Measurements from ENCODE around the gene ZDHHC9.
"Not testable (repeated sequence)": the region's sequence is repeated elsewhere in the genome, so short reads cannot be mapped to it uniquely, and the experiment has no call there.

Gene ZDHHC9

DNA sequence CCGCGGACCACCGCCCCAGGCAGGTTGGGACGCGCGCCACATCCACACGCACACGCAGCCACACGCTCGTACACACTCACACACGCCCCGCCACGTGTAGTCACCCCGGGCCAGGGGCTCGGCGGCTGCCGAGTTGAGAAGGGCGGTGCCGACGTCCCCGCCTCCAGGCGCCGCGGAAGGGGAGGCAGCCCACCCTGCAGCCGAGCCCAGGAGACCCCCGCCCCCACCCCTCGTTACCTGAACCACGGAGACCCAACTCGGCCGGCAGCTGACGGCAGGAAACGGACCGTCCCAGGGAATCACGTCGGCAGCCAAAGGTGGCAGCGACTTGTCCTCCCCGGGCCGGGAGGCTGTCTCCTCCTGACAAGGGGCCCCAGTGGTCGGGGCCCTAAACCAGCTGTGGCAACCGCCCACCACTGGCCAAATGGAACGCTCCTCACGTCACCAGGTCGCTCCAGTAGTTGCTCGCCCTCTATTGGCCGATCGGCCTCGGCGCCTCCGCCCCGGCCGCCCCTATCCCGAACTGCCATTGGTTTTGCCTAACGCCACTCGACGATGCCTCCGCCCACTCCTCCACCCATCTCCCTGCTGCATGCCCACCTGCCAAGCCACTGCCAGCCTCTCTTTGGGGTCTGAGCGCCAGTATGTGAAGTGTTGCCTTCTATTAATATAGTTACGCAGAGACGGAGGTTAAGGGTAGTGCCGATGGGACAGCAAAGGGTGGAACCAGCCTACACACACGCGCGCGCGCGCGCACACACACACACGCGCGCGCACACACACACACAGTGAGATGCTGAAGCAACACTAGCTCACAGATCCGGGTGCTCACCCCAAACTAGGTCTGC, at the start of gene ZDHHC9:
Gene ZDHHC9, minus strand, starts transcription at position 428 of the 848 bp plus-strand sequence. CDS start 1,941 bp downstream, outside the sequence.
- peak; percentile 88 for DNase-seq

DNA sequence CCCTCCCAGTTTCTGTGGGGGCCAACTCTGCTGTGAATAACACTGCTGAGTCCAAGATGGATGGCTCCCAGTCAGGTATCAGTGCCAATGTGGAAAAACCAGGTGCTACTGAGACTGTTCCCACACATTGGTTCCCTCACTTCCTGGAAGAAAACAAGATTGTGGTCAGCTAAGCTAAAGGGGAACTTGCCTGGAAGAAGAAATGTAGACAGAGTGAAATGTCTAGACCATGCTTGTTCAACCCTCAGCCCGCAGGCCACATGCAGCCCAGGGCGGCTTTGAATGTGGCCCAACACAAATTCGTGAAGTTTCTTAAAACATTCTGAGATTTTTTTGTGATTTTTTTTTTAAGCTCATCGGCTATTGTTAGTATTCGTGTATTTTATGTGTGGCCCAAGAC, 33.7 kb upstream of the ZDHHC9 start:
- no peak for DNase-seq

- no peak for DNase-seq
Measured at GRCh38 chrX:129876771-129877305, 33.2 kb upstream of the ZDHHC9 start.

GRCh38 chrX:129875669-129876068, 32.0 kb upstream of the ZDHHC9 start:
- no peak for DNase-seq

GRCh38 chrX:129872524-129872923, 28.8 kb upstream of the ZDHHC9 start:
- DNase-seq: no peak

- DNase-seq: not testable (repeated sequence)
Measured at GRCh38 chrX:129866321-129866720, 22.6 kb upstream of the ZDHHC9 start.

DNA sequence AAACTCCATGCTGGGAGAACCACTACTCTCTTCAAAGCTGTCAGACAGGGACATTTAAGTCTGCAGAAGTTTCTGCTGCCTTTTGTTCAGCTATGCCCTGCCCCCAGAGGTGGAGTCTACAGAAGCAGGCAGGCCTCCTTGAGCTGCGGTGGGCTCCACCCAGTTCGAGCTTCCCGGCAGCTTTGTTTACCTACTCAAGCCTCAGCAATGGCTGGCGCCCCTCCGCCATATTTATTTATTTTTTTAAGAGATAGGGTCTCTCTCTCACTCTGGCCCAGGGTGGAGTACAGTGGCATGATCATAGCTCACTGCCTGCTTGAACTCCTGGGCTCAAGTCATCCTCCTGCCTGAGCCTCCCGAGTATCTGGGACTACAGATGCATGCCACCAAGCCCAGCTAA, 15.4 kb upstream of the ZDHHC9 start:
- not testable (repeated sequence) for DNase-seq

DNA sequence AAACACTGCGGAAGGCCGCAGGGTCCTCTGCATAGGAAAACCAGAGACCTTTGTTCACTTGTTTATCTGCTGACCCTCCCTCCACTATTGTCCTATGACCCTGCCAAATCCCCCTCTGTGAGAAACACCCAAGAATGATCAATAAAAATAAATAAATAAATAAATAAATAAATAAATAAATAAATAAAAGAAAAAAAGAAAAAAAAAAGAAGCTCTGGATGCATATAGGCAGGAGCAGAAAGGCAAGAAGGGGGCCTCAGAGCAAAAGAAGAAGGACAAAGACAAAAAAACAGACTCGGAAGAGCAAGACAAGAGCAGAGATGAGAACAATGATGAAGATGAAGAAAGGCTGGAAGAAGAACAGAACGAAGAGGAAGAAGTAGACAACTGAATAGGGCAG, 8.1 kb upstream of the ZDHHC9 start:
- DNase-seq: not testable (repeated sequence)

DNA sequence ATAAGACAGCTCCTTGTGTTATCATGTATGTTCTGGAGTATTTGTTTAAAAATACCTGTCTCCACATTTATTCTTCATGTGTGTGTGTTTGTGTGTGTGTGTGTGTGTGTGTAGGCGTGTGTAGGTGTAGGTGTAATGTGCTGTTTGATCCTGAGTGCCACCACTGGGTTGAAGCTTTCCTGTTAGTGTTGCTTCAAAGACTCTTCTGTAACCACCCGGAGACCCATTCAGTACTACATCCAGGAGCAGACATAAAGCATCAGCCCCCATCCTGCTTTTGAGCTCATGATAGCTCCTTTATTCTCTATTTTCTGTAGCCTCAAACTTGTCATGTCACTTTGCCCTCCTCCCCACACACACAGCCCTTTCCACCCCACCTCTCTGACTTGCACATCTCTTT, 3.0 kb upstream of the ZDHHC9 start:
- DNase-seq: no peak

DNA sequence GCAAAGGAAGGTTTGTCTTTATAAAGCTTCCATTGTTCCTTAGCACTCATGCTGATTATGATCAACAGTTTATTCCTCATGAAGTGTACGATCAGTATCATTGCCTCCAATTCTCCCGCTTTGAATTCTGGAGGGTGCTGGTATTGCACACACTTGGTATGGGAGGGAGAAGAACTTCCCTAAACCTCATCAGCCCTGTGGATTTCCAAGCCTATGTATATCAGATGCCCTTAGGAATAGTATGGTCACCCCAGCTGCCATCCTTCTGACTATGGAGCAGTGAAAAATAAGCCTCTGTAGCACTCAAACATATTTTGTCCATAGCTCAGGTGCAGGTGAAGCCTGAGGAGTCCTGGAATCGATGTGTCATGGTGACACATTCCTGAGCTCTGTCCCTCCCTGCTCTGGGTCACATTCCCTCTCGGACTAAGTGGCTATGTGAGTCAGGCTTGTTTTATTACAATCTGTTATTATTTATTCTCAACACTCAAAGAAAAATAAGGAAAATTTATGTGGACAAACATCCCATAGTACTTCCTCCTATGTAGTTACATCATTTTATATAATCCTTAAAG, 2.0 kb upstream of the ZDHHC9 start:
- DNase-seq: no peak

DNA sequence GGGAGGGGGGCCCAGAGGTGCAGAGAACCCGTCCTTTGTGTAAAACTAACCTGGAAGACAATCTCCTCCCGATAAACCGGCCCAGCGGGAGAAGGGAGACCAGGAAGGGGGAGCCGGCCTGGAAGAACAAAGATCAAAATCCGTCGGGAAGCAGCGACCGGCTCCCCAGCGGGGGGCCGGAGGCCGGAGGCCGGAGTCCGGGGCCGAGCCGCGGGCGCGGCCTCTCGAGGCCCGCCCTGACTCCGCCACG, 552 bp downstream of the ZDHHC9 start:
- DNase-seq: no peak

GRCh38 chrX:129842510-129843208, 1.0 kb downstream of the ZDHHC9 start:
- DNase-seq: peak; percentile 49

GRCh38 chrX:129840344-129840743, 3.3 kb downstream of the ZDHHC9 start:
- no peak for DNase-seq

DNA sequence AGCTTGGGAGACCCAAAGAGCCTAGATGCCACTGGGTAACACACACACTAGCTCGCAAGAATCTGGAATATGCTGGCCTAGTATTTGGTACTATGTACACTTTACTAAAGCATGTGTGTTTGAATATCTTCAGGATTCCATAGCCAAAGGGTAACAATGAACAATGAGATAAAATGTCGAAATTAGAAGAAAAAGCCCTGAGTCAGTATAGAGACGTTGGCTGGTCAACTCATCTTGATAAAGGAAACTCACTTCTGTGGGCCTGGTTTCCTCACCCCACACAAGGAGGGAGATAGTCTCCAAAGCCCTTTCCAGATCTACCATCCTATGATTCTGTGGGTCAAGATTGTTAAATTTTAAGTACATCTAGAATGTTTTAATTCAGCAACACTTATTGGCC, 6.9 kb downstream of the ZDHHC9 start:
- no peak for DNase-seq

- no peak for DNase-seq
Measured at GRCh38 chrX:129833153-129833990, 10.3 kb downstream of the ZDHHC9 start.

GRCh38 chrX:129831091-129831885, 12.4 kb downstream of the ZDHHC9 start:
- no peak for DNase-seq

DNA sequence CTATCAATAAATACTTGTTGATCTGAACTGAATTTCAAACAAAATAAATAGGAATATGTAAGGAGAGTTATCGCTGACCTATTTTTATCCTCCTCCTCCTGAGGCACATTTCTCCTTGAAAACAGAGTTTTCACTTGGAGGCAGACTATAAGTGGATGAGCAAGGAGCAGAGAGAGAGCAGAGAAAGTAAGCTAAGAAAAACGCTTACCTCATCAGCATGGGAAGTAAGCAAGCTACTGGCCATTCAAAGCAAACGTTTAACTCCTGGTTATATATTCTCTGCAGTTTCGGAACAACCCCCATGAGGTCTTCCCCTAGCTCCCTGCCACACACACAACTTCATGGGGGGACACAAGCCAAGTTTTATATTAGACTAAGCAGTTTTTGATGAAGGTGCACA, 13.2 kb downstream of the ZDHHC9 start:
- DNase-seq: no peak

GRCh38 chrX:129825746-129826505, 17.8 kb downstream of the ZDHHC9 start:
- no peak for DNase-seq

DNA sequence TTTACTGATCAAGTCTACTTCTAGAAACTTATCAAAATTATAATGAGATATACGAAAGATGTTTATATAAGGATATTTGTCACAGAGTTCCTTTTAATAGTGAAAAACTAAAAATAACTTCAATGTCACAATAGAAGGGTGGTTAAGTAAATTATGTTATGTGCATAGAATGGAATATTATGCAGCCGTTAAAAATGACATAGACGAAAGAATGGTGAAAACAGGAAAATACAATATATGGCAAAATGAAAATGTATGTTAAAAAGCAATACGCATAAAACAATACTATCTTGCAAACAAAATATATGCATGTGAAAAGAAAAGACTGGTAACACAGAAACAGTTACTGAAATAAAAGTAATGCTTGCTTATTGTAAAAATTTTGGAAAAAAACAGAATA, 19.1 kb downstream of the ZDHHC9 start:
- DNase-seq: no peak

DNA sequence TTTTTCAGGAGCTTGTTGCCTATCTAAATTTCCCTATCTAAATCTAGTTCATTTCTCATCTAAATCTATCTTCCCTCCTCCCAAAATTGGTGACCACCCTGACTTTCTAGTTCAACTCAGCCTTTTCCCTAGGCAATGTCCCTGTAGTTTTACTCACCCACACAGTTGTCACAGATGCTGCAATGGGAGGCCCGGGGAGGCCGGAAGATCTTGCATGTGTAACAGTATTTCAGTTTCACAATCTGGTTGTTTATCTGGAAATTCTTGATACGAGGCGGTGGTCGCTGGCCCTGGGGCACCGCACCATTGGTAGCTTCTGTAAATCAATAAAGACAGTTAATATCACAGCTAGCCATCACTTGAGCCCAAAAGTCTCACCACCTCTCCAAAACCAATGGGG, 20.2 kb downstream of the ZDHHC9 start:
- no peak for DNase-seq

DNA sequence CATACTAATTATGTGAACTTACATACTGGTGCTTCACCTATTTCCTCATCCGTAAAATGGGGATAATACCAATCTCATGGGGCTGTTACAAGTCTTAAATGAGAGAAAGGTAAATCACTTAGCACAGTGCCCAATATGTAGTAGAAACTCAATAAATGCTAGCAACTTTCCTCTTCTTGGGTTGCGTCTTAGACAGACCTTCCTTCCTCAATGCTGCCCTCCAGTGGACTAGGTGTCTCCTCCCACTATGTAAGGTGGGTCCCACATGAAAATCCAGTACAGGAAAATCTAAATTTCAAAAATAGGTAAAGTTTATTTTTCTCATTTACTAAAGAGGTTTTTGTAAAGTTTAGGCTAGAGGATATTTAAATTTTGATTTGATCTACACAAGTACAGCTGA, 20.6 kb downstream of the ZDHHC9 start:
- no peak for DNase-seq

Data from activated CD8-positive, alpha-beta memory T cell treated with anti-CD3 and anti-CD28 coated beads, Interleukin-2, amount 50 U/mL, for 48 hours (primary cell).